ENCODE measurements around the gene ZNF438. TPM values are rescaled to one million over a fixed set of nuclear protein-coding genes. Genes with fewer than 3 reads are reported as not detected.
A peak's percentile ranks its signal among the peaks of the same experiment; 100 is the strongest.

ZNF438 gene
- total RNA-seq, 2 donors from 2014 or later, result 11.4 to 11.6 TPM

DNA sequence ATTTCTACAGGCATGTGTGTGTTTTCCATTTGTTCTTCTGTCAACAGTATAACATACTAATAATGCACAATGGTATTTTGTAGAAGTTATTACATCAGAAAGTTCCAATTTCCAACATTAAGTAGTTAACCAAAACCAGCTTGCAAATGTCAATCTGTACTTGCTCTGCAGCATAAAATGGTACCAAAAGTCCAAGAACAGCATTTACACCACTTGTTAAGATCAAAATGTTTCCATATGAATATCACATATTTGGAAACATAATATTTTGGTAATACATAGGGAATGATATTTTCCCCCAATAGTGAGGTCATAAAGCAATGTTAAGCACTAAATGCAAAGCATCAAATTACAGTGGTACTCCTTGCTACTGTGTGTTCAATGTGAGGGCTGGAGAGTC, 162.1 kb downstream of the ZNF438 start:
- intact Hi-C loops (cut with DNase I), result no loop called here
- DNase-seq (no peak), ATAC-seq (no peak)

- intact Hi-C loops (cut with DNase I), result no loop called here
- DNase-seq (no peak), ATAC-seq (no peak)
These were observed 163.1 kb downstream of the ZNF438 start for GRCh38 chr10:30868611-30869010.

DNA sequence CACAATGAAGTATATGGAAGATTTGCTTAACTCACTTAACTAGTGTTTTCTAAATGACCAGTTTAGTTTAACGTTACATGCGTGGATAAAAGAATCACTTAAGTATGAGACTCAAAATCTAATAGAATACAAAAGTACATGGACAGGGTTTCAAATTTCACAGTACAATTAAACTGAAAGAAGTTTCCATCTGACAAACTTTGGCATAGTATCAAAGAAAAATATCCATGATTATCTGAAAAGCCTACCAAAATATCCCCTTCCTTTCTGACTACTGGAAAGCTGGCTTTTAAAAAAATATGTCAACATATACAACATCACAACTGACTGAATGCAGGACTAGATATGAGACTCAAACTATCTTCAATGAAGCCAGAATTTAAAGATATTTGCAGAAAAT, 164.8 kb downstream of the ZNF438 start:
- DNase-seq (no peak), ATAC-seq (no peak)
- intact Hi-C loops (cut with DNase I), result no loop called here

GRCh38 chr10:30865141-30865926, 166.3 kb downstream of the ZNF438 start:
- DNase-seq (no peak), ATAC-seq (peak in 1 of 2 donors; percentile 34)
- intact Hi-C loops (cut with DNase I), result no loop called here

- DNase-seq (no peak), ATAC-seq (peak in 1 of 2 donors; percentile 53)
- intact Hi-C loops (cut with DNase I), result no loop called here
These were observed 168.0 kb downstream of the ZNF438 start for GRCh38 chr10:30863516-30864210.

GRCh38 chr10:30862486-30862885, 169.2 kb downstream of the ZNF438 start:
- ATAC-seq, result peak in 1 of 2 donors; percentile 21
- intact Hi-C loops (cut with DNase I), result no loop called here

DNA sequence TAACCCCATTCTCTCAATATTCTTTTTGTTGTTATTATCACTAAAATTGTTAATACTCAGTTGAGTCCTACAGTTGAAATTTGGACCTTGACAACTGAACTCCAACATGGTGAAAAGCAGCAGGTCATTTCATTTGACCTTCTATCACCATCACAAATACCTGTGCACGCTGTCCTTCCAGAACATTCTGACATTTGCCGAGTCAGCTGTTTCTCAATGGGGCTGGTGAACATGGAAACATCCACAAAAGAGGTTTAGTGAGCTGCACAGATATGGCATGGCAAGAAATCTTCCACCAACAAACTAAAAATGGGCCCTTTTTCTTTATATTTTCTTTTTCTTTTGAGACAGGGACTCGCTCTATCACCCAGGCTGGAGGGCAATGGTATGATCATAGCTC, 169.7 kb downstream of the ZNF438 start:
- no peak for ATAC-seq
- intact Hi-C loops (cut with DNase I), result no loop called here
- no peak for DNase-seq

More at GRCh38 chr10:30862486-30862885, 169.2 kb downstream of the ZNF438 start:
- no peak for DNase-seq

DNA sequence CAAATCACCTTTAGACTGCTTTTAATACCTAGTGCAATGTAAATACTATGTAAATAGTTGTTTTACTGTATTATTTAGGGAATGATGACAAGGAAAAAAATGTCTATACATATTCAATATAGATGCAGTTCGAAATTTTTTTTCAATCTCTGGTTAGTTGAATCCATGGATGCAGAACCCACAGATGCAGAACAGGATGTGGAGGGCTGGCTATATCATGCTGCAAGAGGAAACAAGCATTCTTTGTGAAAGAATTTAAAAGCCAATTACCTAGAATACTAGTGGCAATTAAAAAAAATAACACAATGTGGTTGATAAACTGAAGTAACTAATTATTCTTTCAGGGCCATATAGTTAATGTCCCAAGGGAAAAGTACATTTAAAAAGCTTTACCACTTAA, 170.4 kb downstream of the ZNF438 start:
- ATAC-seq (no peak), DNase-seq (no peak)
- intact Hi-C loops (cut with DNase I), result no loop called here

- intact Hi-C loops (cut with DNase I), result no loop called here
- peak; percentile 20 to 54 for ATAC-seq
- DNase-seq, result no peak
These were observed 173.2 kb downstream of the ZNF438 start for GRCh38 chr10:30858499-30858898.

DNA sequence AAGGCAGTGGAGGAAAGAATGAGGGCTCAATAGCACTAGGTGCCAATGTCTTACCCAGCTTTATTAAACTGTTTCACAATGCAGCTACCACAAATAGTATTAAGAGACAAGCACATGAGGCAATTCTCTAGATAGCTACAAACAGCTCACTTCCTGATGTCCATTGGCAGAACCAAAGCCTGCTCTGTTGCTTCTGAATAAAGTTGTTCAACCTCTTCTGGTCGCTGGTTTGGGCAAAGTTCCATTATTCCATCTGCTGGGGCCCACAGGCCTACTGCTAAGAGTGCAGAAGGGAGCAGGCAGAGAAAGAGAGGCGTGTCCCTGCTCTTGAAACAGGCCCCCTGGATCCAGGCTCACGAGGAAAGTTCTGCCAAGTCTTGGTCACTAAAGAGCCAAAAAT, 173.9 kb downstream of the ZNF438 start:
- peak; percentile 75 for DNase-seq
- peak; percentile 92 for ATAC-seq
- intact Hi-C loops (cut with DNase I), result no loop called here

- no peak for DNase-seq
- intact Hi-C loops (cut with DNase I), result no loop called here
- ATAC-seq, result no peak
These were observed 176.5 kb downstream of the ZNF438 start for GRCh38 chr10:30855131-30855530.

DNA sequence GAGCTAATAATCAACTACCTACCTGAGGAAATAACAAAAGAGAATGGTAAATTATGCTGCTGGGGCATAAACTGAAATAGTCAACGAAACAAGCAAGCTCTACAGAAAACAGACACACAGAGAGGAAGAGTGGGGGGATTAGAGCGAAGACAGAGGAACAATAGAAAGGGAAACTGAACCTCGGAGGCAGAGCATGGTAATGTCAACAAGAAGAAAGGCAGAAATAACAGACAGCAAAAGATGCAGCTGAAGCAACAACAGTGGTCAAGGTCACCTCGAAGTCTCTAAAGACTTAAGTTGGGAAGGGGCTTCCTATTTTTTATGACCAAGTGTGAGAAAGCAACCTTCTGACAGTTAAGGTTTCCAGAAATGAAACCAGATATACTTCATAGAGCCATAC, 177.0 kb downstream of the ZNF438 start:
- intact Hi-C loops (cut with DNase I), result no loop called here
- ATAC-seq, result no peak
- no peak for DNase-seq

GRCh38 chr10:30853066-30853465, 178.6 kb downstream of the ZNF438 start:
- ATAC-seq (no peak), DNase-seq (no peak)
- intact Hi-C loops (cut with DNase I), result no loop called here

GRCh38 chr10:30850776-30851175, 180.9 kb downstream of the ZNF438 start:
- intact Hi-C loops (cut with DNase I), result no loop called here
- no peak for ATAC-seq
- no peak for DNase-seq

- intact Hi-C loops (cut with DNase I), result no loop called here
- ATAC-seq, result no peak
- DNase-seq, result no peak
These were observed 182.2 kb downstream of the ZNF438 start for GRCh38 chr10:30849231-30850035.

DNA sequence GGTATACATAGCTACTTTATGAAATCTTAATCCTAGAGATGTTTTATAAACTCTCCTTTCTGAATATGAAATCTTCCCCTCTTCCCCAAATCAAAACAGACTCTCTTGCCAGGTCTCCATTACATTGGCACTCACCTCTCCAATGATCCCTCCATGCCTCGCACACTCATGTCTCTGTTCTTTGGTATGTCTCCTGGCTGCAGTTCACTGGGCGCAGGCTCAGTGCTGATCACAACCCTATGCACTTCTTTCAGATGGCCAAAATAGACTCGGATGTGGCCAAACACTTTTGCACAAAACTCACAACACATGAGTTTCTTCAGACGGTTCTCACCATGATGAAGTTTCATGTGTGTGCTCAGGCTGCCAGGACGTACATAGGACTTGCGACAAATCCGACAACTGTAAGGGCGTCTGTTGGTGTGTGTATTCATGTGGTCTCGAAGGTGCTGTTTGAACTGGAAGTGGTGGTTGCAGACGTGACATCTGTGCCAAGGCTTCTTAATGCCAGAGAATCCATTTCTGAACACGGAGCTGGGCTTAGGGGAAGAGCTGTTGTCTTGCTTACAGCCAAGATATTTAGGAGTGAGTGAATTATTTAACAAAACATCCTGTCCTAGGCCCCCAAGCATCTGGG, 183.2 kb downstream of the ZNF438 start:
- ATAC-seq, result no peak
- no peak for DNase-seq
- intact Hi-C loops (cut with DNase I), result no loop called here

GRCh38 chr10:30847642-30848041, 184.0 kb downstream of the ZNF438 start:
- no peak for DNase-seq
- intact Hi-C loops (cut with DNase I), result no loop called here
- ATAC-seq, result no peak

DNA sequence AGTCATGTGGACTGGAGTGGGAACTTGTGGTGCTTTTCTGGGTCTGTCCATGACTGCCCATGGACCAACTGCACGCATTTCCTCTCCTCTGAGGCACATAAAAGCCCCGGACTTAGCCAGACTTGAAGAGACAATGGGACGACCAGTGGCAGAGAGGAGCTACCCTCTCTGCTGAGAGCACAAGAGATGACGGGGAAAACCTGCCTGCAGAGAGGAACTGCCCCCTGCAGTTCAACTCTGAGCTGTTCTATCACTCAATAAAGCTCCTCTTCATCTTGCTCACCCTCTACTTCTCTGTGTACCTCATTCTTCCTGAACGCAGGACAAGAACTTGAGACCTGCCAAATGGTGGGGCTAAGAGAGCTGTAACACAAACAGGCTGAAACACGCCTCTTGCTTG, 184.5 kb downstream of the ZNF438 start:
- ATAC-seq (no peak), DNase-seq (no peak)
- intact Hi-C loops (cut with DNase I), result no loop called here

DNA sequence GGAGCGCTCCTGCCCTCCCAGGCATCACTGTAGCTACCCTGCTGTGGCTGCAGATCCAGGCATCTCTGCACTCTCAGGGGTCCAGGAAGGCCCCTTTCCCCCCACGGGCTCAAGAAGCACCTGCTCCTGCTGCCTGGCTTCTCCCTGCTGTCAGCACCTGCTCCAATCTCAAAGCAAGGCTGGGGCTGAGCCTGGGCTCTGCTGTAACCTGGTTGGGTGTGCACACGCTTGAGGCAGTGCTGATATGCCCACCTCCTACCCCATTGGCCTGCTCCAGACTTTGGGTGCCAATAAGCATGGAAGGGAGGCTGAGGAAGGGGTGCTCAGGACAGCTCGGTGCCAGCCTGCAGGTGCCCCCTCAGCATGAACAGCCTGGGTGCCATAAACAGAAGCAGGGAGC, 185.0 kb downstream of the ZNF438 start:
- no peak for DNase-seq
- no peak for ATAC-seq
- intact Hi-C loops (cut with DNase I), result no loop called here

DNA sequence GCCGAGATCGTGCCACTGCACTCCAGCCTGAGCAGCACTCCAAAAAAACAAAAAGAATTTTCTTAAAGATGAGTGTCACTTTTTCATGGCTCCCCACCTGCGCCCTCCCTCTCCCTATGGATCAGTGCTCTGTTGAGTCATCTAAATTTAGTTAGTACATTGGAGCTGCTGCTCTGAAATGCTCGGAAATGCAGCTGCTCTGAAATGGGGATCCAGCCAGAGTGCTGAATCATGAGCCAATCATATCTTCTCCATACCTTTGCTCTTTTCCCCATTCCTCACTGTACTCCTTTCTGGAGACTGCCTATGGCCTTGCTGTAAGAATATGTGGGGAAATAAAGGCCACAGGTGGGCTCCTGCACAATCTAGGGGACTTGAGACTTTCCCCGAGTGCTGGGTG, 188.8 kb downstream of the ZNF438 start:
- DNase-seq (no peak), ATAC-seq (peak in 1 of 2 donors; percentile 19)
- intact Hi-C loops (cut with DNase I), result no loop called here

Measured in left cardiac atrium (tissue), 4 donors.